Measurements from ENCODE around the gene SSTR5.
"Not testable (repeated sequence)": the region's sequence is repeated elsewhere in the genome, so short reads cannot be mapped to it uniquely, and the experiment has no call there.

Gene SSTR5

GRCh38 chr16:1090620-1091587, 18.4 kb downstream of the SSTR5 start:
- no peak for DNase-seq (ENCODE audit: low read depth in 3 of 3)

DNA sequence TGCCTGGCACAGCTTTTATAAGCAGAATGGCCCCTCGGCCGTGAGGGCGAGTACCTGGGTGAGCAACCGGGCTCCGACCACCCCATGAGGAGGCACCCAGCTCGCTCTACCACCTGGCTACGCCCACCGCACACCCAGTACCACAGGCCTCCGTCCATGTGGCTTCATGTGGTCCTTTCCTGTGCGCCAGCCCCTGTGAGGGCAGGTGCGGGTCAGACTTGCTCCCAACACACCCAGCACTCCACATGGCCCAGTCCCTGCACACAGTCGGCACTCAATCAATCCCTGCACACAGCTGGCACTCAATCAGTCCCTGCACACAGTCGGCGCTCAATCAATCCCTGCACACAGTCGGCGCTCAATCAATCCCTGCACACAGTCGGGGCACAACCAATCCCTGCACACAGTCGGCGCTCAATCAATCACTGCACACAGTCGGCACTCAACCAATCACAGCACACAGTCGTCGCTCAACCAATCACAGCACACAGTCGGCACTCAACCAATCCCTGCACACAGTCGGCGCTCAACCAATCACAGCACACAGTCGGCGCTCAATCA, 19.5 kb downstream of the SSTR5 start:
- no peak for DNase-seq (ENCODE audit: low read depth in 3 of 3)

- not testable (repeated sequence) for DNase-seq (ENCODE audit: low read depth in 3 of 3)
Observed at GRCh38 chr16:1092685-1093283, 20.2 kb downstream of the SSTR5 start.

GRCh38 chr16:1093284-1094123, 21.0 kb downstream of the SSTR5 start:
- DNase-seq (ENCODE audit: low read depth in 3 of 3), result no peak

DNA sequence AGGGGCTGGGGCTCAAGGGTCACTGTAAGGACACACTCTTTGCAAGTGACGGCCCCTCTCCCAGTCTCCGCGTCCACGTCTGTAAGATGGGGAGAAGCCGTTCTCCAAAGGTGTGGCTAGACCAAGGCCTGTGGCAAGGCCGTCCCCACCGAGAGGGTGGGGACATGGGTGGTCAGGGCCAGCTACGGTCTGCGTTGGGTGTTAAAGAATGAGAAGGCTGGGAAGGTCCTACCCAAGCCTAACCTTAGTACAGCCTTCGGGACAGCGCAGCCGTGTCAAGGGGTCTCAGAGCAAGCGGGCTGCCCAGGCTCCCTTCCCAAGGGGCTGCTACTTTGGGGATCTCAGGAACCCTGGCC, 21.6 kb downstream of the SSTR5 start:
- no peak for DNase-seq (ENCODE audit: low read depth in 3 of 3)

DNA sequence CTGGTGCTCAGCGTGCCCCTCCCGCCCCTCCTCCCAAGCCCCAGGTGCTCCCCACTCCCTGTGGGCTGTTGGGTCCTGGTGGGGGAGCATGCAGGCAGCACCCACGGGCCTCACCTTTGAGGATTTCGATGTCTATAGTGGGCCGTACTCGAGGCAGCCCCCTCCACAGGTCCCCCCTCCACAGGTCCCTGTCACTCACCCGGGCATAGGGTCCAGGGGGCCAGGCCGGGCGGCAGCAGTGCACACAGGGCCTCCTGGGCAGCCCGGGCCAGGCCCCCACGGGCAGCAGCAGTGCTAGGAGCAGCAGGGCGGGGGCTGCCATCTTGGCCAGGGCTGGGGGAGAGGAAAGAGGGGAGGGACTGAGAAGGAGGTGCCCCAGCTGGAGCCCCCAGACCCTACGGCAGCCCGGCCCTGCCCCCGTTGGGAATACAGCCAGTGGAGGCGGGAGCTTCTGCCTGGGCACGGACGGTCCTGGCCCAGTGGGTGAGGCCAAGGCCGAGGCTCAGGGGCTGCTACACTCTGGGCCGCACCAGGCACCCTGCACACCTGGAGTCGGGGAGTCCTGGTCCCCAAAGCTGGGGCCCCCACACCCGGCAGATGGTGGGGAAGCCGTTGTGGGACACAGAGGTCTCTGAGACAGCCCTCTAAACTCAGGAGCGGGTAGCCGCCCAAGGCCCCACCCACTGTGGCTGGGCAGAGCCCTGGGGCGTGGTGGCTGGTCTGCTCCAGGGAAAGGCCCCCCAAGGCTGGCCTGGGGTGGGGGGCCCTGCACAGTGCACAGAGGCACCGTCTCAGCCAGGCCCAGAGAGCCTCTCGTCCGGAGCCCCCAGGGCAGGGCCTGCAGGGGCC, 22.3 kb downstream of the SSTR5 start:
- no peak for DNase-seq (ENCODE audit: low read depth in 3 of 3)

GRCh38 chr16:1095450-1096168, 23.1 kb downstream of the SSTR5 start:
- no peak for DNase-seq (ENCODE audit: low read depth in 3 of 3)

DNA sequence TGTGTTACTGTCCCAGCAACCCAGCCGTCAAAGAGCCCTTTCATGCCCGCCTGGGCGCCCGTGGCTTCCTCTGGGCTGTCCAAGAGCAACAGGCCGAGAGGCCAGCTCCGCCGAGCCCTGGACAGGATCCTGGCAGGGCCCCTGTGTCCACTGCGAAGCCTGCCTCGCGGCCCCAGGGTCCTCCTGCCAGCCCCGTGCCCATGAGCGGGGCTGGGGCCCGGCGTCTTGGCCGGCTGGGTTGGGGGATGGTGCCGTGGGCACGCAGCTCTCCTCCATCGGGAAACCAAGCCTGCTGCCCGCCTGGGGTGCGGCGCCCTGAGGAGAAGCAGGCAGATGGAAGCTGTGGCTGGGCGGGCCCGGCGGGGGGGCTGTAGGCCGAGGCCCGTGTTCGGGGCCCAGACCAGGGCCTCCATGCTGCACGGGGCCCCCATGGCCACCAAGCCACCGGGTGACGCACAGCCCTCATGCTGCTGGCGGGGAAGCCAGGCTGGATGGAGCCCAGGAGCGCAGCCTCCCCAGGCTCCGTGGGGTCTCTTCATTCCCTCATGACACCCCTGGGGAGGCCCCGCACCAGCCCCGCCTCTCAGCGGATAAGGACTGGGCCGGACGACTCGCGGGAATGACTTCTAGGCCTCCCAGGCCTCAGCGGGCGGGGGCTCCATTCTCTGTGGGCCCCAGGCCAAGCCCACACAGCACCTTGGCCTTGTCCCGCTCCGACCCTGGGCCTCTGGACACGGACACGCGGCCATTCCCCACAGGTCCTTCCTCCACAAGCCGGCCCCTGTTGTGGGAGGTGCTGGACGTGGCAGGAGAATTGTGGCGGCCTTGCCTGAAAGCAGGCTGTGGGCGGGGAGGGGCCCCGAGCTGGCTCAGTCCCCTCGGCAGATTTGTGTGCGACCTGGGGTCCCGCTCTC, 23.9 kb downstream of the SSTR5 start, which contains the start of gene C1QTNF8:
Gene C1QTNF8, minus strand, starts transcription at position 76 of the 914 bp plus-strand sequence. CDS start 1,322 bp downstream, outside the sequence.
- no peak for DNase-seq (ENCODE audit: low read depth in 3 of 3)

GRCh38 chr16:1097156-1097555, 24.6 kb downstream of the SSTR5 start:
- no peak for DNase-seq (ENCODE audit: low read depth in 3 of 3)

- no peak for DNase-seq (ENCODE audit: low read depth in 3 of 3)
Observed at GRCh38 chr16:1097800-1098199, 25.3 kb downstream of the SSTR5 start.

DNA sequence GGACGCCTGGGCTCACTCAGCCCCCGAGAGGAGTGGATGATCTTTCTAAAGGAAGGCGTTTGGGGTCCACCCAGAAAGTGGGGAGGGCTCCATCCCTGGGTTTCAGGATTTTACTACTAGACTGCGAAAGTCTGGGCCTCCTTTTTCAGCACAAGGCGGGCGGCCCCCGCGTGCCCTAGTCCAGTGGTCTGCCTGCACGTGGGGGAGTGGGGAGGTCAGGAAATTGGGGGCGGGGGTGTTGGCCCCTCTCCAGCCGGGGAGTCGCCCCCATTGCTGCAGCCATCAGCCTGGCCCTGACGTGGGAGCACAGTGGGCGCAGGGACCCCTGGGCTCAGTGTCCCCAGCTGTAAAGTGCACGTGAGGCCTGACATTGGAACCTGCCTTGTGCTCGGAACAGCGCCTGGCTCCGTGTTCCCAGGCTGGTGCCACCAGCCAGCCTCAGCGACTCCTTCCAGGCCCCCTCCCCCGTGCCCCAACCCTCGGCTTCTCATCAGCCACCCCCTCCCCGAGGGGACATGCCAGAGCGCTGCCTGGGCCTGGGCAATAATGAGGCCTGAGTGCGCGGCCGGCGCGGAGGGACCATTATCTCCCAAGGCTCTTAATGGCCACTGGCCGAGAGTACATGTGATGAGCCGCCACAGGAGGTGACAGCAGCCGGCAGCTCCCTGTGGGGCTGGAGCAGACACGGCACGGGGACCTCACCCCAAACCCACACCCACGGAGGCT, 25.9 kb downstream of the SSTR5 start:
- no peak for DNase-seq (ENCODE audit: low read depth in 3 of 3)

- no peak for DNase-seq (ENCODE audit: low read depth in 3 of 3)
Observed at GRCh38 chr16:1099189-1100083, 26.9 kb downstream of the SSTR5 start.

- DNase-seq (ENCODE audit: low read depth in 3 of 3), result no peak
Observed at GRCh38 chr16:1100084-1100800, 27.7 kb downstream of the SSTR5 start.

- DNase-seq (ENCODE audit: low read depth in 3 of 3), result no peak
Observed at GRCh38 chr16:1101133-1101532, 28.6 kb downstream of the SSTR5 start.

DNA sequence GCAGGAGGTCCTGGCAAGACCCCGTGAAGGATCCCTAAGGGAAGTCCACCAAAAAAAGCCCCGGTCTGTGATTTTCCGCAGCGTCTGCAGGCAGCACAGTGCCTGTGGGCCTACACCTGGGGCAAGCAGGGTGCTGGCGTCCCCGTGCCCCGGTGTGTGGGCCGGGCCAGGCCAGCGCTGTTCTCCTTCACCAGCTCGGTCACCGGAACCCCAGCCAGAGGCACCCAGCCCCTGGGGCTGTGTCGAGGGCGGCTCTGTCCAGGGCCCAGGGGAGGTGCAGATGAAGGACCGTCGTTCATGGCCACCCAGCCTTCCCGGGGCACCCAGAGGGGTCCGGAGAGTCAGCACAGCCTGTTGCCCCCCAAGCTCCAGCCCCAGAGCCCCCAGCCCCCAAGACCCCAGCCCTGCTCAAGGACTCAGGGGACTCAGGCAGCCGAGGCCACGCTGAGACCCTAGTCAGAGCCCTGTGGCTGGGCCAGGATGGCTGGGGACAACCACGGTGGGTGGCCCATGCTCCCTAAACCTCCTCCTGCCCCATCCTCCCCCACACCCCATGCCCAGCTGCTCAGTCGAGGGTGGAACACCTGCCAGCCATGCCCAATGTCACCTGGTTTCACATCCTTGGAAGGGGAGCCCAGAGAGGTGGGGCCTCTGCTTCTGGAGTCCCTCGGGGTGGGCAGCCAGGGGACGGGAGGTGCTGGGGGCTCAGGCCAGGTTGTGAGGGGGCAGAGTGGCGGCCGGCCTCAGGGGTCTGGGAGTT, 29.2 kb downstream of the SSTR5 start:
- DNase-seq (ENCODE audit: low read depth in 3 of 3), result no peak

GRCh38 chr16:1102333-1102700, 29.8 kb downstream of the SSTR5 start:
- no peak for DNase-seq (ENCODE audit: low read depth in 3 of 3)
